Endometrial microvascular endothelial cells (primary cell): Measurements from ENCODE around the gene SETBP1. TPM values are rescaled to one million over a fixed set of nuclear protein-coding genes. Genes with fewer than 3 reads are reported as not detected.

Experiments
- in situ Hi-C: cut with HindIII; loops from 2 replicates; pipeline ENCODE4 v1.10.0; 2017; ENCODE audit warnings: low sequenced_read_pairs, low pct_unique_long_range_greater_than_20kb; ENCODE audit errors: inconsistent ontology term
- total RNA-seq: library from RNA; depleted of rRNA; stranded (reverse); fragments of >200 nt; gene quantifications from one replicate; pipeline ENCODE4 v1.2.3, GENCODE V29; 2015; ENCODE audit errors: inconsistent ontology term

SETBP1 gene
- total RNA-seq, 1 donor from 2014 or later = not detected

- in situ Hi-C loops = no loop called here
Measured at GRCh38 chr18:45046961-45047360, 366.3 kb downstream of the SETBP1 start.

- in situ Hi-C loops = no loop called here
Measured at GRCh38 chr18:45049578-45050319, 369.1 kb downstream of the SETBP1 start.

GRCh38 chr18:45050712-45051601 is 370.3 kb downstream of the SETBP1 start:
- in situ Hi-C loops = no loop called here

GRCh38 chr18:45054636-45055035 is 373.9 kb downstream of the SETBP1 start:
- in situ Hi-C loops = no loop called here

GRCh38 chr18:45055811-45056210 is 375.1 kb downstream of the SETBP1 start:
- in situ Hi-C loops = no loop called here

- in situ Hi-C loops = no loop called here
Measured at GRCh38 chr18:45056926-45057325, 376.2 kb downstream of the SETBP1 start.

GRCh38 chr18:45057955-45058600 is 377.4 kb downstream of the SETBP1 start:
- in situ Hi-C loops = no loop called here

GRCh38 chr18:45059695-45060094 is 379.0 kb downstream of the SETBP1 start:
- in situ Hi-C loops = no loop called here

GRCh38 chr18:45060102-45060501 is 379.4 kb downstream of the SETBP1 start:
- in situ Hi-C loops = no loop called here

- in situ Hi-C loops = no loop called here
Measured at GRCh38 chr18:45061359-45061758, 380.7 kb downstream of the SETBP1 start.

- in situ Hi-C loops = no loop called here
Measured at GRCh38 chr18:45063246-45064038, 382.8 kb downstream of the SETBP1 start.

- in situ Hi-C loops = no loop called here
Measured at GRCh38 chr18:45066210-45066609, 385.5 kb downstream of the SETBP1 start.

GRCh38 chr18:45066886-45067285 is 386.2 kb downstream of the SETBP1 start:
- in situ Hi-C loops = no loop called here

- in situ Hi-C loops = no loop called here
Measured at GRCh38 chr18:45068400-45069094, 387.9 kb downstream of the SETBP1 start.

GRCh38 chr18:45069546-45069945 is 388.9 kb downstream of the SETBP1 start:
- in situ Hi-C loops = no loop called here

- in situ Hi-C loops = no loop called here
Measured at GRCh38 chr18:45071956-45072355, 391.3 kb downstream of the SETBP1 start.

GRCh38 chr18:45073556-45073955 is 392.9 kb downstream of the SETBP1 start:
- in situ Hi-C loops = no loop called here

GRCh38 chr18:45081566-45082181 is 401.0 kb downstream of the SETBP1 start:
- in situ Hi-C loops = no loop called here
